Activated CD4-positive, CD25-positive, alpha-beta regulatory T cell treated with anti-CD3 and anti-CD28 coated beads, Interleukin-2, amount 50 U/mL, for 24 hours (primary cell): ENCODE results near the gene LGR6.
"Not testable (repeated sequence)": the region's sequence is repeated elsewhere in the genome, so short reads cannot be mapped to it uniquely, and the experiment has no call there.

ENCODE experiments used
- ATAC-seq, 2 donors: fragments of 150-1000 bp; cut with Tn5 transposase; one replicate each; pipeline ENCODE4 v1.10.0; 2021; ENCODE audit warnings: mild to moderate bottlenecking in 1 of 2, moderate library complexity in 1 of 2

Gene LGR6

DNA sequence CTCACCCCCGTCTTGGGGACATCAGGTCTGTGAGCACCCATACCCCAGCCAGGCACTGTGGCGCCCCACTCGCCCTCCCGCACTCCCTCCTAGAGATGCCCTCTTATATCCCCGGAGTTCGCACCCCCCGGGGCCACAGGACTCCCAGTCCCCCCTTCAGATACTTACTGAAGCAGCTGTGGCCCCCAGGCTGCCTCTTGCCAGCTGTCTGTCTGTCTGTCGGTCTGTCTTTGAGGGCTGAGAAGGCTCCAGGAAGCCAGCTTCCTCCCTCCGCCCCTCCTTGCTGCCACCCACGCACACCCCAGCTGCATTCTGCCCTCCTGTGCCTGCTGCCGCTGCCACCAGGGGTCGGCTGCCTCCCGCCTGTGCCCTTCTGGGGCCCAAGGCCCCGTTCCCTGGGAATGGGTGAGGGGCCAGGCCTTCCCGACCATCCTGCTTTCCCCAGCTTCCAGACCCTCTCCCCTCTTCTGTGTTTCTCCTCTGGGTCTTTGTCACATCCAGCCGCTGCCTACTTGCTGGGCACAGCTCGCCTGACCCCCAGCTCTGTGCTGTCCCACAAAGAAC, 33.1 kb upstream of the LGR6 start, which contains the start of gene PTPN7:
PTPN7 (minus strand) TSS at position 226 of the 564 bp plus-strand sequence. CDS start 1,200 bp downstream, outside the sequence.
- peak; percentile 71 to 76 for ATAC-seq

DNA sequence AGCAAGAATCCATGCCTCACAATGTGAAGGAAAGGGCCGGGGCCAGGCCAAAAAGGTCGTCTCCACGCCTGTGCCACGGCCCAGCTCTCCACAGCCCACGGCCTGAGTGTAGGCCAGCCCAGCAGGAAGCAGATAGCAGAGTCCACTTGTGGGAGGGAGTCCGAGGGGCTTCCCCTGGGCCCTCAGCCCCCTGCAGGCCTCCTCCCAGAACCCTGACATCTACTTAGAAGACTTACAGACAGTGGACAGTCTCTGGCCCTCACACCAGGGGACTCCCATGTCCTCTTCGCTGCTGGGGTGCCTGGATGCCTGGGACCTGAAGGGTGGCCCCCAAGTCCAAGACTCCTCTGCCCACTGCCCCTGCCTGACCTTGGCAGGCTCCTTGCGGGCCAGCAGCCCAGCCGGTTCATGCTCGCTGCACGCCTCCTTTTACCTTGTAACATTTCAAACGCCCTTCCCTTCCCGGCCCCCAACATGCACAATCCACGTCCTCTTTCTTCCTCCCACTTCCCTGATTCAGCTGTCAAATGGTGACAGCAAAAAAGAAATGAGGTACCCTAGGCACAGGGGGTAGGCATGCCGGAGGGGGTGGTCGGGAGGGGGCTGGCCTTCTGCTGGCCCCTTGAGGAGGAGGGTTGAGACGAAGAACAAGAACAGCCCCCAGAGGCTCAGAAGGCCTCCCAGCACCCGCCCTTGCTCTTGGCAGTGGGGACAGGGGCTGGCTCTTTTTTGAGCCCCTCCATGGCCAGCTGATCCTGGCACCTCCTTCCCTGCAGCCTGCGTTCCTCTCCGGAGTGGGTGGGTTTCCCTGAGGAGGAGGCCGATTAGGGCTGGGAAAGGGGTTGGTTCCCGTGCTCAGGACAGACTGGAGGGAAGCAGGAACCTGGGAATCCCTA, 32.2 kb upstream of the LGR6 start:
- no peak for ATAC-seq

DNA sequence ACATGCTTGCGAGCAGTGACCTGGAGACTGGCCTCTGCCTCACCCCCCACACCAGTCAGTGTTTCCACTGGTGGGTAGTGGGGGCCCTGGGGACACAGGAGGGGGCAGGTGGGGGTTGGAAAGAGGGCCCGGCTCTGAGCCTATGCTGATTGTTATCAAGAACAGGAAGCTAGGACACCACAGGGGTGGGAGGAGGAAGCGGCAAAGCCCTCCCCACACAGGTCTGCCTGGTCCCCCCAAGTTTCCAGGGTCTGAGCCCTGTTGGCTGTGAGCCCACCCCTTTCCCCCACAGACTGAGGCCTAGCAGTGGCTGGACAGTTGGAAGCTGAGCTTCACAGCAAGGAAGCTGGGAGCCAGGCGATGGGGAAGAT, 31.6 kb upstream of the LGR6 start:
- ATAC-seq, result peak in 1 of 2 donors; percentile 8

DNA sequence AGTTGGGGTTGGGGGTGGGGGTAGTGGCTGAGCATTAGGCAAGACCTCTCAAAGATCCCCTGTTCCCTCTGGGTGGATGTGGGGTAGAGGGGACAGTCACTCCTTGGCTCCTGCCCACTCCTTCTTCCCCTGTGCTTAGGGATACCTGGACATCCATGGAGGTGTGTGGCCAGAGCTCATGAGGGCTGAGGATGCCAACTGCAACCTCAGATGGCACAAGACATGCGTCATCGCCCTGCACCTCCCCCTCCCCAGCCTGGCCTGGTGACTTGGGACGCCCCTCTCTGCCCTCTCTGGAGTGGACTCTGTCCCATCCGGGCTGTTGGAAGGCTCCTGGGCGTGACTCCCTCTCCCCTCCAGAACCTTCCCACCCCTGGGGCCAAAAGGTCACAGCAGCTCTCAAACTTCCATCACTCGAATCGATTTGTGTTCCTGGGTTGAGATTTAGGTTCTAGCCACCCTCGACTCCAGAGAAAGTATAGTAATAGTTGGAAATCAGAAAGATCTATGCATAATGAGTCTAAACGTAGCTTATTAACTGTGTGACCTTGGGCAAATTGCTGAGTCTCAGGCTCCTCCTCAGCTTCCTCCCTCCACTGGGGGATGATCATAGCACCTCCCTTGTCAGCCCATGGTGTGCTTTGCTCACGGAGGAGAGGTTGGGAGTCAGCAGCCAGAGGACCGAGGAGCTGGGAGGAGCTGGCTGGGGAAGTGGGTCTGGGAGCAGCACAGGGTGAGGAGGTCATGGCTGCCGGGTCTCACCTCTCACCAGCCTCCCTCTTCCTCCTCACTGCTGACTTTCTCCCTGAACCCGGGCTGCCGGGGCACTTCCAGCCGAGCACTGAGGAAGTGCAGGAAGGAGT, 30.9 kb upstream of the LGR6 start:
- peak; percentile 12 to 22 for ATAC-seq

DNA sequence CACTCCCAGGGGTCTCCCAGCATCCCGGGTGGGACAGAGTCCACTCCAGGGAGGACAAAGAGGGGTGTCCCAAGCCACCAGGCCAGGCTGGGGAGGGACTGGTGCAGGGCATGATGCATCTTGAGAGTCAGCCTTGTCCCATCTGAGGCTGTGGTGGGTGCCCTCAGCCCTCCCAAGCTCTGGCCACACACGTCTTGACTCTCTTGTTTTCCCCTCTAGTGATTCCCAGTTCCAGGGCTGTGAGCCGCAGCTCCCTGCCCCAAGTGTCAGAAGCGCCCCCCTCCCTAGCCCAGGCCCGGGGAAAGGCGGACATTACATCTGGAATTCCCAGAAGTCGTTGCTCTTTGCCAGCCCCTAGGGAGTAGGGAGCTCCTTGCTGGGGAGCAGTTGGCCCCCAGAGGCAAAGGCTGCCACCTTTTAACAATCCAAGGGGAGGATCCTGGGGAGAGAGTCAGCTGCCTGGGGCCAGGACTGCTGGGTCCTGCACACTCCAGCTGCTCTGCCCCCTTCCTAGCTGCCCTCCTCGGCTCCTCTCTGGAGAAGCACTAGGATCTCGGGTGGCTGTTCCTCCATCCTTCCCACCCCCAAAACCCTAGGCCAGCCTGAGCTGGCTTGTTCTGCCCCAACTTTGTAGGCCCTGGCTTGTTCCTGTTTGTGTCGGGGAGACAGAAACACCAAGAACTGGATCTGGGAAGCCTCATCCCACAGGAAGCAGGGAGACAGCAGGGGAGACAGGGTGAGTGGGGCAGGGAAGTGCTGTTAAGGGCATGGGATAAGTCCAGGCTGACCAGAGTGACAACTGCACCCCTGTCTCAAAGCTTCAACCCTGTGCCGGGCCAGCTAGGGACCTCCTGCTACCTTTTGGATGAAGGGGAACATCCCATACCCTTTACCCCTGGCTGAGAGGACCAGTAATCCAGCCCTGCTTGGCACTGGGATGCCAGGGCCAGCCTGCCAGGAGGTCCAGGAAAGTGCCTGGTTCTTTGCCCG, 30.0 kb upstream of the LGR6 start:
- ATAC-seq, result no peak

DNA sequence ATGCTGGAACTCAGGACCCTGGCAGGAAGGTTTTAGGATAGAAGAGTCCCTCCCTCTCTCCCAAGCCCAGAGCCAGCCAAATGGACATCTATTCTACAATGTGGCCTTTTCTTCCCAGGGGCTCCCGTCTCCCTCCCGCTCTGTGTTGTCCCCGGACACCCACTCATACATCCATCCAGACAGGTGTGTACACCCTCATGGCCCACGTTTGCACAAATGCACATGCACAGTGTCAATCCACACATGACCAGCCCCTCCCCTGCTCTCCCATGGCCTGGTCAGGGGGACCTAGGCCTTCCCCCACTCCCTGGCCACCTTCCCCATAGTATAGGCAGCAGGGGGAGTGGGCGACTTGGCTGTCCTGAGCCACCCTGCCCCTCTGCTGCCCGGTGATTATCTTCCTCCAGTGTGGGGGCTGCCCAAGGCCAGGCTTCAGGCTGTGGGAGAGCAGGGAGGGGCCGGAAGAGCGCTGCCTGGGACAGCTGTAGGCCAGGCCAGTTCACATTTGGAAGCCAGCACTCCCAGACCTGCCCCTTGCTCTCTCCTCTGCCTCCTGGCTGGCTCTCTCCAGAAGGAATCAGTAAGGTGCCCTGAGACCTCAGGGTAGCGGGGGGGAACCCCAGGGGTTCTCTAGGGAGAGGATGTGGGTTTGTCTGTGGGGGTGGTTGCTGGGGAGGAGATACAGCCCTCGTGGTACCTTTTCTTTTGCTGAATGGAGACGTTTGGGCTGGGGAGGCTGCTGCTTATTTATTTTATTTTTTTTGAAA, 29.1 kb upstream of the LGR6 start:
- ATAC-seq, result peak; percentile 48 to 53

DNA sequence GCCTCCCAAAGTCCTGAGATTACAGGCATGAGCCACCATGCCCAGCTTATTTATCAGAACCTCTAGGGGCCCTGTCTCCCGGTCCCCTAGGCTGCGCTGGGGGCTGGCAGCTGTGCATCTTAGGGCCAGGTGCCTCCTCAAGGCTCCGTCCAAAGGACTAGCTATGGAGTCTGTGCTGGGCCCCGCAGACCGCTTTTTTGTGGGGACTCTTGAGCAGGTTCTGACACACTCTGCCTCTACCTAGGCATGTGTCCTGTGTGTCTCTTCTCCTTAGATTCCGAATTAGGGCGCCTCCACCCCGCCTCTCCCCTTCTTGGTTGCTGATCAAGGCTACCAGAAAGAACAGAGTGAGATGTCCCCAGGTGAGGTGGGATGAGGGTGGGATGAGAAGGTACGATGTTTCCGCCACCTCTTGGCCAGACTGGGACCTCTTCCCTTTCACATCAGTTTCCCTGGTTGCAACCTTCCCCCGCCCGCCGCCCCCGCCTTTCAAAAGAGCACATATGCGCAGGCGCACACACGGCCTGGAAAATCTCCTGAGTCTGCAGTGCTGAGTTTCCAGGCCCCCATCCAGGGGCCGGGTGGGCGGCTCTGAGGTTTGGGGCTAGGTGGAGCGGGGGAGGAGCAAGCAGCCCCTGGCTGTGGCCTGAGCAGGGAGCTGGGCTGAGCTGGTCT, 28.2 kb upstream of the LGR6 start:
- no peak for ATAC-seq

DNA sequence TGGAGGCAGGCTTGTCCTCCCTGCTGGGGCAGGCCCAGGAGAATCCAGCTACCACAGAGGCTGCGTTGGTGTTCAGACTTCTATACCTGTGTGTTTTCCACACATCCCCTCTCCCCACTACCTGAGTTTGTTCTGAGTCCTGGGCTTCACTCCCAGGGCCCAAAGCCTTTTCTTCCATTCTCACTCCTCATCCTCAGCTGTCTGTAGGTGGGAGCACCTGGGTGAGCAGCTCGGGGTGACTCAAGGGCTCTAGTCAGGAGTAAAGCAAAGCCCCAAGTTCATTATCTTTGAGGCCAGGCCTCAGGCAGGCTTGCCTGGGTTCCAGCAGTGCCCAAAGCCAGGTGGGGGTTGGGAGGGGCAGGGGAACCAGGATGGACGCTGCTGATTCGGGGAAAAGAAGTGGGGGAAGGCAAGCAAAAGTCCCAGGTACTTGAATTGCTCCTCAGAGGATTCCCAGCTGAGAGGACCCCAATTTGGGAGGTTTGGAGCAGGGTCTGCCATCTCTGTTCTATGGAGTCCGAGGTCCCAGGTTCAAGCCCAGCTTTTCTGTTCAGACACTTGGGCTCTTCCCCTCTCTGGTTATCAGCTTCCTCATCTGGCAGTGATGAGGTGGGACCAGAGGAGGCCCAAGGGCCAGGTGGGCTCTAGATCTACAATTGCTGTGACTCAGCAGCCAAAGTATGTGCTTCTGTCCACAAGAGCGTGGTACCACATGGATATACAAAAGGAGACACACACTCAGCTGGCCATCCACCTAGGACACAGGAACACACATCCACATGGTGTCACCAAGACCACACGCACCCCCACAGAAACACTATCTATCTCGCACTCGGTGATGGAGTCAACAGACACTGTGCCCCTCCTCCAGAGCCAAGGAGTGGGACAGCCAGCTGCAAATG, 27.4 kb upstream of the LGR6 start:
- no peak for ATAC-seq

DNA sequence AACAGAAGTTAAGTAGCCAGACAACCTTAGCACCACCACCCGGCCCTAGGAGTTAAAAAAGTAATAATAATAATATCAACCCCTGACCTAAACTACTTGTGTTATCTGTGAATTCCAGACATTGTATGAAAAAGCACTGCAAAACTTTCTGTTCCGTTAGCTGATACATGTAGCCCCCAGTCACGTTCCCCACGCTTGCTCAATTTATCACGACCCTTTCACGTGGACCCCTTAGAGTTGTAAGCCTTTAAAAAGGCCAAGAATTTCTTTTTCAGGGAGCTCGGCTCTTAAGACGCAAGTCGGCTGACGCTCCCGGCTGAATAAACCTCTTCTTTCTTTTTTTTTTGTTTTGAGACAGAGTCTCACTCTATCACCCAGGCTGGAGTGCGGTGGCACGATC, 26.5 kb upstream of the LGR6 start:
- ATAC-seq, result not testable (repeated sequence)

DNA sequence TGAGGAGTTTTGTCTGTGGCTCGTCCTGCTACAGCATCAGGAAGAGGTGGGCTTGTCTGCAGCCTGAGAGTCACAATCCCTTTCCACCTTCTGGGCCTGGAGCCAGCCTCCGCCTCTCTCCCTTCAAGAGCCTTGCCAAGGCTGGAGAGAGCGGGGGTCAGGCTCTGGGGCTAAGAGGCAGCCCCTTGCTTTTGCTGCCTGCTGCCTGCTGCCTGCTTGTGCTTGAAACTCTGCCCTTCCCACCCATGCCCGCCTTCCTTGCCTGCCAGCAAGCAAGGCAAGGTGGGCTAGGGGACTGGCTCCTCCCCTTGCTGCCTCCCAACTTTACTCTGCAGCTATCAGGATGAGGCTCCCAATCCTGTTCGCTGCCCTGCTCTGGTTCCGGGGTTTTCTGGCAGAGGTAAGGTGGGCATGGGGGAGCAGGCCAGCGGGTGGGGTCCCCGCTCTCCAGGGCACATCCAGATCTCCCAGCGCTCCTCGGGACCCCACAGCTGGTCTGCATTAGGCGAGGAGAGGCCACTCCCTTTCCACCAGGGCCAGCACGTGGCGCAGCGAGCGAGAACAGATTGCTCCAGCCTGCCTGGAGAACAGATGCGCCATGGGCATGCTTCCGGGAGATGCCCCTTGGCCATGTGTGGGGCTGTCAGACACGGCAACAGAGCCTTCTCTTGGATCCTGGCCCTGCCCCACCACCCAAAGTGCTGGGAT, 25.7 kb upstream of the LGR6 start:
- ATAC-seq, result no peak

DNA sequence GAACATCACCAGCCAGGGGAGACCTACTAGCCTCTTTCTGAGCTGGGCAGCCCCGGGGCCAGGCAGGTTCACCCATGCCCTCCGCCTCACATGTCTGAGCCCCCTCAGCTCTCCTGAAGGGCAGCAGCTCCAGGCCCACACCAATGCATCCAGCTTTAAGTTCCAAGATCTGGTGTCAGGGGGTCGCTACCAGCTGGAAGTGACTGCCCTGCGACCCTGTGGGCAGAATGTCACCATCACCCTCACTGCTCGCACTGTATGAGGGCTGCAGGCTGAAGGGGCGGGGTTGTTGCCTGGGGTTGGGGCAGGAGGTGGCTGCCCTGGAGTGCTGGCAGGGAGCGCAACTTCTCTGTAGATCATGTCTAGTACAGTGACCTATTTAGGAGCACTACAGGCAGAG, 24.7 kb upstream of the LGR6 start:
- no peak for ATAC-seq

DNA sequence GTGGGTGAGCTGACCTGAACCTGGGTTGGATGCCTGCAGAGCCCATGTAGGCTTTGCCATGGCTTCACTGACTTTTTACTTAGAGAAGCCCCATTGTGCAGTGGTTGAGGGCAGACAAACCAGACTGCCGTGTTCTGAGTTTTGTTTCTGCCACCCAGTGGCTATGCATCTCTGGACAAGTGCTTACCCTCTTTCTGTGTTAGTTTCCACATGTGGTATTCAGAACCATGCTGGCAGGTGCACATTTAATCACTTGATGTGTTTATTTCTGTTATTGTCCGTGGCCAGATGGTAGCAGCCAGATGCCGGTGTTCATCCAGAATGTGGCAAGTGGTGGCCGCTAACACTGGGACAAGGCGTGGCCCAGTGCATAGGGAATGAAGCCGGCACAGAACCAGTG, 22.9 kb upstream of the LGR6 start:
- no peak for ATAC-seq

DNA sequence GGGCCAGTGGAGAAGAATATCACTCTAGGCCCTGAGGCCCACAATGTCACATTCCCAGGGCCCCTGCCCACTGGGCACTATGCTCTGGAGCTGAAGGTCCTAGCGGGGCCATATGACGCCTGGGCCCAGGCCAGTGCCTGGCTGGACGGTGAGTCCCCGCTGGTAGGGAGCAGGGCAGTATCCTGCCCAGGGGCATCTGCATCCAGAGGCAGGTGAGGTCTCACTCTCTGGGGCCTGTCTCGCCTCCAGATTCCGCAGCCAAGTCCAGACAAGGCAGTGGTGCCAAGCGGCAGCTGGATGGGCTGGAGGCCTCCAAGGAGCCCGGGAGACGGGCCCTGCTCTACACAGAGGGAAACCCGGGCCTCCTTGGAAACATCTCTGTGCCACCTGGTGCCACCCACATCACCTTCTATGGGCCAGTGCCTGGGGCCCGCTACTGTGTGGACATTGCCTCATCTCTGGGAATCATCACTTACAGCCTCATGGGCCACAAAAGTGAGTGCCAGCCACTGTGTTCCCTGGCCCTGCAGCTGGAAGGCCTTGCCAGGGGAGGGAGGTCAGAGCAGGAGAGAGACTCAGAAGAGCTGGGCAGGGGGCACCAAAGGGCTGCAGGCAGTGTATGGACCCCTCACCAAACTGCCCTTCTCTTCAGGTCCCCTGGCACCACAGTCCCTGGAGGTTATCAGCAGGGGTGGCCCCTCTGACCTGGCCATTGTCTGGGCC, 22.1 kb upstream of the LGR6 start:
- no peak for ATAC-seq

DNA sequence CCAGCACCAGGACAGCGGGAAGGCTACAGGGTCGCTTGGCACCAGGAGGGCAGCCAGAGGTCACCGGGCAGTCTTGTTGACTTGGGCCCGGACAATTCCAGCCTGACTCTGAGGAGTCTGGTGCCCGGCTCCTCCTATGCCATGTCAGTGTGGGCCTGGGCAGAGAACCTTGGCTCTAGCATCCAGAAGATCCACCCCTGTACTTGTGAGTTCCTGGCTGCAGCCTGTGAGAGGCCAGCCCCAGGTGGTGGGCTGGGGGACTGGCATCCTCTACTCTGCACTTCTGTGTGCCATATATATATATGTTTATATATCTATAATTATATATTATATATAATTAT, 21.6 kb upstream of the LGR6 start:
- ATAC-seq, result no peak

DNA sequence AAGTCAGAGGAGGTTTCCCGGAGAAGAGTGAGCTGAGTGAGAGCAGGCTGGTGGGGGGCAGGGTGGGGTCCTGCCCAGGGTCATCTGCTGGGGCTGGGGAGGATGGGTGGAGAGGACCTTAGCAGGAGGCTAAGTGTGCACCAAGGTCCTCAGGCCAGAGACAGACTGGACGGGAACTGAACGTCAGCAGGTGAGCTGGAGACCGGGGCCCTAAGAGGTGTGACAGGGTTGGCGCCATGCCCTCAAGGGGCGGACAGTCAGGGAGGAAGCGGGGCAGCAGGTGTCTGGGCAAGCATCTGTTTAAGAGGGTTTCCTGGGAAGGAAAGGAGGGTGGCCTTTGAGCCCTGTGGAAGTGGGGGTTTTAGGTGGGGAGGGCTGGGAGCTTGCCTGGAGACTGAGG, 19.6 kb upstream of the LGR6 start:
- ATAC-seq, result no peak

DNA sequence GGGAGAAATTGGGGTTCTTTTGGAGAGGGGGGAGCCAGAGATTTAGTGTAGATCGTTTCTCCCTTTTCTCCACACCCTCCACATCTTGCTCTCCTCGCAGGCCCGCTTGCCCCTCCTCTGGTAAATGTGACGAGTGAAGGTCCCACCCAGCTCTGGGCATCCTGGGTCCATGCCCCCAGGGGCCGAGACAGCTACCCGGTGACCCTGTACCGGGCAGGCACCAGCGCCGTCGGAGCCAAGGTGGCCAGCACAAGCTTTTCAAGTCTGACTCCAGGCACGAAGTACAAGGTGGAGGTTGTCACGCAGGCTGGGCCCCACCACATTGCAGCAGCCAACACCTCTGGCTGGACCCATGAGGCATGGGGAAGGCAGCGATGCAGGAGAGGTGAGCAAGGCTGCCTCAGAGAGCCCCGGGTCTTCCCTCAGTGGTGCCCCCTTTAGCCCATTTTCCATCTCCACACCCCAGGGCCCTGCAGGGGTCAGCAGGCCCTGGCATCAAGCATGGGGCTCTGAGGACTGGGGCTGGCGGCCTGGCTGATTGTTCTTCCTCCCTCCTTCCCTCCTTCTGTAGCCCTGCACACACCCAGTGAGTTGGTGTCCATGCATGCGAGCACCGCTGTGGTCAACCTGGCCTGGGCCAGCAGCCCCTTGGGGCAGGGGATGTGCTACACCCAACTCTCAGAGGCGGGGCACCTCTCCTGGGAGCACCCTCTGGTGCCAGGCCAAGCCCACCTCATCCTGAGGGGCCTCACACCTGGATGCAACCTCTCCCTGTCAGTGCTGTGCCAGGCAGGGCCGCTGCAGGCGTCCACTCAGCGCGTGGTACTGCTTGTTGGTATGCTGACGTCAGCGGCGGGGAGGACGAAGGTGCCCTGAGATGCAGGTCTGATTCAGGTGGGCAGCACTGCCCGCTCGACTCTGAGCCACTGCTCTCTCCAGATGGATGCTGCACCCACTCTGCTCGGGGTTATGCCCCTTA, 16.4 kb upstream of the LGR6 start:
- no peak for ATAC-seq
